H1 (cell line): ENCODE results near the gene EIF4A3. TPM values are rescaled to one million over a fixed set of nuclear protein-coding genes. Genes with fewer than 3 reads are reported as not detected.
A peak's percentile ranks its signal among the peaks of the same experiment; 100 is the strongest.

ENCODE experiments used
- CTCF ChIA-PET: fragments of 300-600 bp; sonication (Branson Sonifier 250); formaldehyde crosslinking; loops from one replicate; lab custom pipeline; 2021; ENCODE audit not compliant: partially characterized antibody; lab: Charles Lee
- POLR2A ChIA-PET: fragments of 300-600 bp; sonication (Branson Sonifier 250); formaldehyde crosslinking; loops from one replicate; lab custom pipeline; 2021; ENCODE audit warnings: inconsistent platforms; ENCODE audit not compliant: partially characterized antibody; lab: Charles Lee
- DNase-seq, 2 experiments: peaks; one replicate each; pipeline versions ENCODE4 v3.0.0 to v3.0.0-alpha.2; 2010 to 2022; ENCODE audit warnings: low spot score in 2 of 2, low read depth in 1 of 2, mixed read lengths in 1 of 2
- FAIRE-seq: peaks from 2 replicates; lab custom pipeline; 2011; peaks lifted over from hg19 to GRCh38; lab: Jason Lieb, UNC
- H2AFZ ChIP-seq: 2 replicates; pipeline ENCODE4 v1.8.1; 2012; ENCODE audit warnings: low read length, inconsistent platforms
- H2AK5ac ChIP-seq: 2 replicates; pipeline ENCODE4 v1.6.1; 2013; ENCODE audit warnings: low read depth, low read length
- H2BK120ac ChIP-seq: replicated peaks from 2 replicates; pipeline ENCODE3; 2013; ENCODE audit warnings: low read depth, low read length, inconsistent platforms
- H2BK12ac ChIP-seq: 2 replicates; pipeline ENCODE4 v1.6.1; 2013; ENCODE audit warnings: low read depth, low read length
- H2BK15ac ChIP-seq: 2 replicates; pipeline ENCODE4 v1.6.1; 2013; ENCODE audit warnings: low read length
- H2BK20ac ChIP-seq: 2 replicates; pipeline ENCODE4 v1.6.1; 2013; ENCODE audit warnings: low read length
- H2BK5ac ChIP-seq: 2 replicates; pipeline ENCODE4 v1.6.1; 2013; ENCODE audit warnings: low read depth, low read length
- H3K14ac ChIP-seq: 2 replicates; pipeline ENCODE4 v1.6.1; 2013; ENCODE audit warnings: inconsistent platforms; ENCODE audit not compliant: insufficient read length
- H3K18ac ChIP-seq: 2 replicates; pipeline ENCODE4 v1.6.1; 2013; ENCODE audit warnings: low read length; ENCODE audit errors: extremely low read depth
- H3K23ac ChIP-seq: 2 replicates; pipeline ENCODE4 v1.6.1; 2013; ENCODE audit warnings: inconsistent platforms; ENCODE audit not compliant: insufficient read length
- H3K23me2 ChIP-seq: 2 replicates; pipeline ENCODE4 v1.6.1; 2013; ENCODE audit warnings: low read depth, low read length
- H3K27ac ChIP-seq: 2 replicates; pipeline ENCODE4 v1.6.1; 2011; ENCODE audit warnings: low read depth, low read length, inconsistent platforms
- H3K27me3 ChIP-seq, 4 experiments: replicated peaks in 1 of 4; 1 replicate in 1 of 4; 2 replicates in 3 of 4; pipeline versions ENCODE4 v1.6.1 to v1.8.1; 2011 to 2013; ENCODE audit warnings: low read length in 3 of 4, mild to moderate bottlenecking in 3 of 4, inconsistent platforms in 2 of 4, mixed read lengths in 2 of 4, moderate library complexity in 1 of 4; ENCODE audit not compliant: control insufficient read depth in 3 of 4, insufficient read depth in 3 of 4; ENCODE audit errors: extremely low read depth in 1 of 4
- H3K36me3 ChIP-seq, 4 experiments: 2 replicates each; pipeline versions ENCODE4 v1.6.1 to v1.8.1; 2011 to 2013; ENCODE audit warnings: mild to moderate bottlenecking in 4 of 4, low read length in 3 of 4, moderate library complexity in 2 of 4, control low read depth in 1 of 4, inconsistent platforms in 1 of 4; ENCODE audit not compliant: insufficient read depth in 4 of 4, control insufficient read depth in 2 of 4
- H3K4ac ChIP-seq: replicated peaks from 2 replicates; pipeline ENCODE3; 2013; ENCODE audit warnings: low read length, low read depth, mixed read lengths, inconsistent platforms; ENCODE audit not compliant: insufficient read length
- H3K4me1 ChIP-seq, 4 experiments: replicated peaks in 1 of 4; 1 replicate in 1 of 4; 2 replicates in 3 of 4; pipeline versions ENCODE4 v1.6.1 to v1.8.1; 2011 to 2013; ENCODE audit warnings: low read length in 3 of 4, inconsistent platforms in 2 of 4, mixed read lengths in 1 of 4; ENCODE audit not compliant: insufficient read depth in 4 of 4, control insufficient read depth in 3 of 4
- H3K4me2 ChIP-seq, 2 experiments: 2 replicates each; pipeline versions ENCODE4 v1.6.1 to v1.8.1; 2011 to 2013; ENCODE audit warnings: low read depth in 2 of 2, low read length in 2 of 2, control low read depth in 1 of 2, inconsistent platforms in 1 of 2, mild to moderate bottlenecking in 1 of 2; ENCODE audit not compliant: insufficient read depth in 1 of 2
- H3K4me3 ChIP-seq, 4 experiments: fragments of 200-600, 300-600 bp in 1 of 4; sonication (generic), shearing (Covaris generic), sonication (Bioruptor Twin) in 1 of 4; 2 replicates each; pipeline versions ENCODE4 v1.5.1 to v1.8.1; 2011 to 2016; ENCODE audit warnings: low read length in 4 of 4, low read depth in 3 of 4, control low read depth in 2 of 4, inconsistent platforms in 2 of 4, mild to moderate bottlenecking in 2 of 4, mixed read lengths in 1 of 4, moderate library complexity in 1 of 4; ENCODE audit not compliant: insufficient read depth in 2 of 4; ENCODE audit errors: extremely low read depth in 1 of 4
- H3K56ac ChIP-seq: replicated peaks from 2 replicates; pipeline ENCODE3; 2013; ENCODE audit warnings: low read depth, mild to moderate bottlenecking, mixed read lengths, low read length, inconsistent platforms; ENCODE audit not compliant: insufficient read length
- H3K79me1 ChIP-seq: 2 replicates; pipeline ENCODE4 v1.6.1; 2013; ENCODE audit warnings: low read depth, low read length, control low read depth
- H3K79me2 ChIP-seq, 2 experiments: 2 replicates each; pipeline versions ENCODE4 v1.6.1 to v1.8.1; 2012 to 2013; ENCODE audit warnings: low read length in 2 of 2, mild to moderate bottlenecking in 2 of 2, inconsistent platforms in 1 of 2; ENCODE audit not compliant: insufficient read depth in 2 of 2, control insufficient read depth in 1 of 2
- H3K9ac ChIP-seq, 4 experiments: replicated peaks in 1 of 4; 1 replicate in 1 of 4; 2 replicates in 3 of 4; pipeline versions ENCODE4 v1.6.1 to v1.8.1; 2011 to 2013; ENCODE audit warnings: low read depth in 3 of 4, low read length in 3 of 4, control low read depth in 2 of 4, mild to moderate bottlenecking in 2 of 4, moderate library complexity in 2 of 4, inconsistent platforms in 1 of 4; ENCODE audit errors: extremely low read depth in 1 of 4
- H3K9me3 ChIP-seq, 2 experiments: 2 replicates each; pipeline versions ENCODE4 v1.6.1 to v1.8.1; 2012 to 2013; ENCODE audit warnings: mild to moderate bottlenecking in 2 of 2, moderate library complexity in 2 of 2, control low read depth in 1 of 2, inconsistent platforms in 1 of 2, low read depth in 1 of 2, low read length in 1 of 2, mixed read lengths in 1 of 2; ENCODE audit not compliant: insufficient read depth in 2 of 2
- H4K20me1 ChIP-seq, 2 experiments: replicated peaks in 1 of 2; 2 replicates each; pipeline versions ENCODE3 to v1.8.1; 2011 to 2013; ENCODE audit warnings: inconsistent platforms in 2 of 2, low read length in 2 of 2, mild to moderate bottlenecking in 1 of 2; ENCODE audit not compliant: insufficient read depth in 2 of 2, control insufficient read depth in 1 of 2
- H4K5ac ChIP-seq: 2 replicates; pipeline ENCODE4 v1.6.1; 2013; ENCODE audit warnings: low read length, low read depth, mixed read lengths, inconsistent platforms; ENCODE audit not compliant: insufficient read length
- H4K8ac ChIP-seq: 2 replicates; pipeline ENCODE4 v1.8.0; 2013; ENCODE audit warnings: mild to moderate bottlenecking, moderate library complexity, low read length, inconsistent platforms; ENCODE audit not compliant: insufficient read depth; ENCODE audit errors: extremely low read depth
- H4K91ac ChIP-seq: replicated peaks from 2 replicates; pipeline ENCODE3; 2013; ENCODE audit warnings: low read length, mixed read lengths, inconsistent platforms; ENCODE audit not compliant: insufficient read length
- CTCF ChIP-seq, 3 experiments: IDR thresholded peaks; 1 replicate in 2 of 3; 2 replicates in 1 of 3; pipeline versions ENCODE4 v1.5.1 to v1.6.1; 2011; ENCODE audit warnings: low read length in 3 of 3, mild to moderate bottlenecking in 3 of 3, inconsistent platforms in 2 of 3, low read depth in 1 of 3, moderate library complexity in 1 of 3; ENCODE audit not compliant: insufficient read depth in 1 of 3; ENCODE audit errors: control extremely low read depth in 1 of 3
- HDAC6 ChIP-seq: IDR thresholded peaks from one replicate; pipeline ENCODE4 v1.7.1; 2012; ENCODE audit warnings: low read depth, mild to moderate bottlenecking, inconsistent platforms, low read length, moderate library complexity
- SRF ChIP-seq: IDR thresholded peaks from 2 replicates; pipeline ENCODE4 v1.6.1; 2011; ENCODE audit warnings: mild to moderate bottlenecking, low read depth, low read length, moderate library complexity
- WGBS, 2 experiments: shearing (Covaris generic) in 1 of 2; methylation state at CpG; one replicate each; pipeline versions ENCODE4 v1.1.6 to v1.1.7; 2013 to 2015; ENCODE audit warnings: low lambda C conversion rate in 2 of 2, mixed read lengths in 2 of 2, inconsistent platforms in 1 of 2, low coverage in 1 of 2, missing lambda C conversion rate in 1 of 2; ENCODE audit not compliant: insufficient replicate concordance in 2 of 2, insufficient coverage in 1 of 2, insufficient read length in 1 of 2; ENCODE audit errors: extremely low coverage in 1 of 2, missing lambda C conversion rate in 1 of 2; 5-methylcytosine and 5-hydroxymethylcytosine counted together
- polyA plus RNA-seq, 7 experiments: library from polyadenylated mRNA; depleted of rRNA in 3 of 7; stranded (reverse) in 5 of 7; unstranded in 2 of 7; fragments of >200 nt in 5 of 7; fragments of 200-250 nt in 2 of 7; gene quantifications; 1 replicate in 5 of 7; 2 replicates in 1 of 7; 4 replicates in 1 of 7; pipeline versions ENCODE4 v1.2.1 to v1.2.3, GENCODE V29; 2011 to 2013; ENCODE audit warnings: missing spikeins in 2 of 7, mixed read lengths in 2 of 7
- total RNA-seq: library from RNA; stranded (reverse); fragmentation: NEBNext Ultra II Directional; extraction: Animal tissue kit (Norgen Biotek cat#: 25700); gene quantifications from 2 replicates; pipeline ENCODE4 v1.2.1, GENCODE V29; 2021

The EIF4A3 gene
- total and polyA plus RNA-seq, 2 of the 8 experiments (the other 6 are each of a cell fraction or from before 2014, with no cell fraction given), result 142 to 146 TPM

- H3K27ac ChIP-seq, result no peak within 1 kb of the TSS
- H3K36me3 ChIP-seq, result no peaks in the 10 kb centered on the region
- no peak within 1 kb of the TSS for H2BK120ac ChIP-seq
- no peaks in the 10 kb centered on the region; a peak in 1 of 7 replicates for H3K27me3 ChIP-seq
- WGBS, 2 experiments, result 90% methylated on average over 19 of the region's 19 CpGs; no CpG with 5 or more reads in 1 of the 2 experiments
- ChIA-PET POLR2A (interaction anchor here (1.1 to 1.3 kb wide), 2 partner anchors 9 to 153 kb away, joined by 3 read pairs; no protein-coding TSS in a partner anchor), CTCF (interaction anchor here (0.6 to 3.6 kb wide), 2 partner anchors 10 to 26 kb away, joined by 3 to 16 read pairs; no protein-coding TSS in a partner anchor)
- no peak for FAIRE-seq
- H2BK5ac ChIP-seq, result no peak within 1 kb of the TSS
- no peak within 1 kb of the TSS for H3K4me3 ChIP-seq
- no peak within 1 kb of the TSS for H4K8ac ChIP-seq
- no peak for DNase-seq
- H4K20me1 ChIP-seq, result no peaks in the 10 kb centered on the region
- H3K18ac ChIP-seq, result no peak within 1 kb of the TSS
- no peak within 1 kb of the TSS for H3K4me2 ChIP-seq
- H4K91ac ChIP-seq, result no peak within 1 kb of the TSS
- no peaks in the 10 kb centered on the region for H3K23me2 ChIP-seq
- H3K23ac ChIP-seq, result no peak within 1 kb of the TSS
- no peaks in the 10 kb centered on the region for H3K79me2 ChIP-seq
- no peak within 1 kb of the TSS for H2AK5ac ChIP-seq
- no peak within 1 kb of the TSS for H3K14ac ChIP-seq
- H4K5ac ChIP-seq, result no peak within 1 kb of the TSS
- peak within 1 kb of the TSS; percentile 25; the same call in 1 of the 2 replicates for H2BK15ac ChIP-seq
- H3K4ac ChIP-seq, result no peak within 1 kb of the TSS
- no peak within 1 kb of the TSS for H3K56ac ChIP-seq
- H3K9me3 ChIP-seq, result no peaks in the 10 kb centered on the region
- H3K9ac ChIP-seq, result no peak within 1 kb of the TSS; a peak in 1 of 7 replicates
- H3K79me1 ChIP-seq, result no peaks in the 10 kb centered on the region
- no peak within 1 kb of the TSS for H2AFZ ChIP-seq
- H2BK20ac ChIP-seq, result no peak within 1 kb of the TSS
- no peak for TF ChIP-seq CTCF (IDR thresholded peaks at IDR 0.05; ENCODE audit: control extremely low read depth in 1 of 3, insufficient read depth in 1 of 3, low read depth in 1 of 3, low read length in 3 of 3)
- TF ChIP-seq HDAC6, result no peak
- TF ChIP-seq SRF, result 0 out of 2 replicates have a peak, but pooled peaks have one; percentile 38
- H3K4me1 ChIP-seq, result peaks cover 0 to 4% (median 0%) of the 10 kb centered on the region in 4 experiments; a peak in 1 of 7 replicates
- 0 out of 2 replicates have a peak within 1 kb of the TSS, but pooled peaks have one; percentile 27 for H2BK12ac ChIP-seq
These were observed 23.0 kb upstream of the EIF4A3 start, which contains the start of gene CARD14 for GRCh38 chr17:80169784-80170500. Gene CARD14 (plus strand): TSS chr17:80170030. CDS start chr17:80181439, 11,409 bp downstream.
